NCI-H226 (cell line): Measurements from ENCODE around the gene LRMDA.
A peak's percentile ranks its signal among the peaks of the same experiment; 100 is the strongest.
"Not testable (repeated sequence)": the region's sequence is repeated elsewhere in the genome, so short reads cannot be mapped to it uniquely, and the experiment has no call there.

Source experiments
- DNase-seq: peaks from one replicate; pipeline ENCODE4 v3.0.0-alpha.2; 2015

LRMDA gene

GRCh38 chr10:76114581-76115001 is 683.2 kb downstream of the LRMDA start:
- no peak for DNase-seq

GRCh38 chr10:76115131-76115470 is 683.7 kb downstream of the LRMDA start:
- no peak for DNase-seq

GRCh38 chr10:76115471-76116155 is 684.2 kb downstream of the LRMDA start:
- DNase-seq = no peak

DNA sequence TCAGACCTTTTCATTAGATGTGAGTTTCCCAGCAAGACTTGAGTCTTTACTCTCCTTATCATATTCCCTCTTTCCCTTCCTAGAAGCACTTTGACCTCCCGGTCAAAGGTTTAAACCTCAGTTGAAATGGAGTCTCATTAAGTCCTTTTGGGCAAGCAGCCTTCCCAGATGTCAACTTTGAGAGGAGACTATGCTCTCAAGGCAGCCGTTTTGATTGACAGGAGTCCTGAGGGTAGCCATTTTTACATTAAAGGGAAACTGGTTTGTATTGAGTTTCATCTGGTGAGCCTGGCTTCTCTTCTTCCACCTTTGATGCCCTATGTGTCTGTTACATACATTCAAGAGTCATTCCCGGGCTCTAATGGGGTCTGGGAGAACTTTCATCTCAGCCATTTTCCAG is 685.1 kb downstream of the LRMDA start:
- no peak for DNase-seq

- peak; percentile 48 for DNase-seq
These were observed 686.5 kb downstream of the LRMDA start for GRCh38 chr10:76117949-76118348.

DNA sequence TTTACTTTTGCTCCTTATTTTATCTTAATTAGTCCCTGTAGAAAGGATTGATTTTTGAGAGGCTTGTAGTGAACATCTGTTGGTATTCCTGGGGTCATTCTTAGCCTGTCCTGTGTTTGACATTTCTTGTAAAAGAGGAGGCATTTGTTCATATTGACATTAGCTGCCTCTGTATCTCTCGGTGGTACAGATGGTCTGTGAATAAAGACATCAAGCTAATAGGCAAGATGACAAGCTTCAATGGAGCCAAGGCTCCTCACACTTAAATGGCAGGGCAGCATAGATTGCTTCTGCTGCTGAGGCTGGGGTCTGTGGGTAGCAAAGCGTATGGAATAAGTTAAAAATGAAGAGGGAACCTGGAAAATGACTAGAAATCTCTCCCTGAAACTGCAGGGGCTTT is 687.6 kb downstream of the LRMDA start:
- DNase-seq = no peak

- no peak for DNase-seq
These were observed 688.1 kb downstream of the LRMDA start for GRCh38 chr10:76119515-76119914.

DNA sequence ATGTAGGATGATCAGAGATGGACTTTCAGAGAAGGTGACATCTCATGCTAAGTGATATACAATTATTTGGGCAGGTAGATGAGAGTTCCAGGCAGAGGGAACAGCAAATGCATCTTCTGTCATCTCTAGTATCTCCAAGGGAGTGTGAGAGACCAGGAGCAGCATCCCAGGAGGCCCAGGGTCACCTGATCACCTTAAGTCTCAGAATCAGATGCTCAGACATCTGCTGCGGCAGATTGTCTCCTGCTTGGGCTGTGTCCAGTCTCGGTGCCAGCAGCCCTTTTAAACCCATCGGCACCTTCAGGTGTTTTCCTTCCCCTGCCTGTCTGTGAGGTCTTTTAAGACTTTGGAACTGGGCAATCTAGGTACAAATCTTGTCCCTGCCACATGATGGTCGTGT is 690.6 kb downstream of the LRMDA start:
- no peak for DNase-seq

GRCh38 chr10:76124280-76124679 is 692.9 kb downstream of the LRMDA start:
- no peak for DNase-seq

DNA sequence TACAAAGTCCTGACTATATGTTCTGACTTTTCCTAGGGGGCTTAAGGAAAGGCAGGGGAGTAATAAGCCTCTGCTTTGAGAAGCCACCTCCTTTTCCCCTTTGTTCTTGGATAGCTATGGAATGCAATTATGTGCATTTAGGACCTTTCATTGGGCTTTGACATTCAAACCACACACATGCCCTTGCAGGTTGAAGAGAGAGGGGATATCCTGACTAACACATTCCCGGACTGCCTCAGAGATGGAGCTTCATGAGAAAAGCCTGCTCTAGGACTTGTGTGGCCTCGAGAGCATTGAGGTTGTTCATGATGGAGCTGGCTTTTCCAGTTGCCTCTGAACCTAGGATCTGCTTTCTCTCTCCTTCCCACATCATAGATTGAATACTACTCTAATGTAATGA is 694.5 kb downstream of the LRMDA start:
- no peak for DNase-seq

DNA sequence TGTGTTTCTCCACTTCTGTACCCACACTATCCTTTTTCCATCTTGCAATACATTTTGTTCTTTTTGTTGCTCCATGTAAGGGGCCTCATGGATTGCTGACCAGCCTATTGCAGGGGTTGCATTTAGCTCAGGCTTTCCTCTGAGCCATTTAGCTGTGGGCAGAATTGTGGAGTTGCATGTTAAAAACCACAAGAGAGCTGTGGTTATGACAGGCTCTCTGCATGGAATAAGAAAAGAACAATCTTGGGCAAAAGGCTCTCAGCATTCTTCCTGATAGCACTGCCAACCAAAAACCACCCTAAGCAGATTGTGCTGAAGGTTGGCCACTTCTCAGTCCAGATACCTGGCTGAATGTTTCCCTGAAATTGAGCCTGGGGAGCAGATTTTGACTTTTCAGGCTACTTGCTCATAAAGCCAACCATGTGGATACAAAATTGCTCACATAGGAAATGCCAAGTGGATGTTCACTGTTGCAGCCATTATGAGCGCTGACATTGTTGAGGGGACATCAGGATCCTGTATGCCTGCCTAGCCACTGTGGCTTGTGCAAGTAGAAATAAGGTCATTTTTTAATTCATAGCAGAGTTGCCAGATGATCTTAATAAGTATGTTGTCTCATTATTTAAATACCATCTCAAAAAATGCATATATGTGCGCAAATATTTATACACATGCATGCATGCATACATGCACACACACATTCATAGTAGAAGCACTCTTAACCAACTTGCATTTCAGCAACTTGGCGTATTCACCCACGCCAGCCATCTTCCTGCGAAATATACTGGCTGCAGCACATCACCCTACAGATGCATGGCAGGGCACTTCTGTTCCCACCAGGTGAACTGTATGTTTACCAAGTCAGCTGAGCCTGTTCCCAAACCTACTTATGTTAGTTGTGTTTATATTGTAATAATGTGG is 695.4 kb downstream of the LRMDA start:
- no peak for DNase-seq

DNA sequence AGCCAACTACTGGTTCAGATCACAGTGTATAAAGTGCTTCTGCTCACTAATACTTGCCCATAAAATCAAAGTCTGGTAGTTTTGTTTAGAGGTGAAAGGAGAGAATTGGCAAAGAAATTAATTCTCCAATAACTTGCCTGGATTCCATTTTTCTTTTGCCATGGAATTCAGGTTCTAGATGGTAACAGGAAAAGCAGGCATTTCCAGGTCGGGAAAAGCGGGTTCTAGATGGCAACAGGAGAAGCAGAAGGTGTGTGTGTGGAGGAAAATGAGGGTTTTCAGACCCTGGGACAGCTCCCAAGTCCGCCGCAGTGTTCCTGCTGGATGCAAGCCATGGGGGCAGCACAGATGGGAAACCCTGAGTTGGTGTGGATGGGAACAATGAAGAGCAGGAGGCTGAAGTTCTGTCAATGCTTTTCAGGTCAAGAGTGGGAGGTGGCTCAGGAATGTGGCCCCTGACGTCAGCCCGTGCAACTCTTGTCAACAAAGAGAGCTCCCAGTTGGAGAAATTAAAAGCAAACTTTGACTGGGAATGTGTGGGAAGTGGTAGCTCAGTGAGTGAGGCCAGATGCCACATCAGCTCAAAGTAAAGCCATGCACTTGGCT is 696.7 kb downstream of the LRMDA start:
- DNase-seq = no peak

DNA sequence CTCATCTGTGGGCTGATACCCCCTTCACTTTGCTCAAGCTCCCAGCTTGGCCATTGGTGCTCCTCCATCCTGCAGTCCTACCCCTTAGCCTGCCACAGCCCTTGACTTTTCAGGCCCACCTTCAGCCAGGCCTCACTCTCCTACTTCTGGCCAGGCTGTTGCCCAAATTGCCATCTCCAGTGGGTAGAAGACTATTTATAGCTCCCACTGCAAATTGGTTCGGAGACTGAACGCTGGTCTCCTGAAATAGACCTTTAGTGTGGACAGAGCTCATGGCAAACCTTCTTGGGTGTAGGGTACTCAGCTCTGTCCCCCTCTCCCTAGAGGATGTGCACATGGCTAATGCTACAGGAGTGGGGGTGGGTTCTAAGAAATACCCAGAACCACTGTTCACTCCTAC is 697.8 kb downstream of the LRMDA start:
- DNase-seq = no peak

- DNase-seq = no peak
These were observed 699.5 kb downstream of the LRMDA start for GRCh38 chr10:76130892-76131291.

DNA sequence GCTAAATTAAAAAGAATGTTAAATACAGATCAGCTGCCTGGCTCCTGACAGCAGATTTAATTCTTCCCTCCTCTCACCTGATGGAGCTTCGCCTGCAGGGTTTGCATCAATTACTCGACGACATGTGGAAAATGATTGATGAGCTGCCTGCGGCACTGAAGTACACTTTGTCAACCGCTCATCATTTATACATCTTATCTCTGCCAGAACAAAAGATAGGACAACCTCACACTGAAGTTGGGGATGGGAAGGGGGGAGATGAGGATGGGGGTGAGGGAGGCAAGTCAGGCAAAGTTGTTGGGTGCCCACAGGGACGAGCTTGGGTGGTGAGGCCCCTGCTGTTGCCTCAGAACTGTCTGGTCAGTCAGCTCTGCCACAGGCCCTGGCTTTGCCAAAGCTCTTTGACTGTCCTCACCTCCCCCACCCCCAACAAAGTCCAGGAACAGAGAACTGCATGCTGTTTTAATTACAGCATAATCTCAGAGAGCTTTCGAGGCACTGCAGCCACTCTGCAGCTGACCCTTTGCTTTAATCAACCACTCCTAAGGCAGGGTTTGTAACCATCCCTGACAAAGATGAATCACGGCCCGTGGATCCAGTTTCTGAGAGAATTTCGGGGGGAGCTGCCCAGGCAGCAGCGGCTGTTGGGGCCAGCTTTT is 702.3 kb downstream of the LRMDA start:
- no peak for DNase-seq

DNA sequence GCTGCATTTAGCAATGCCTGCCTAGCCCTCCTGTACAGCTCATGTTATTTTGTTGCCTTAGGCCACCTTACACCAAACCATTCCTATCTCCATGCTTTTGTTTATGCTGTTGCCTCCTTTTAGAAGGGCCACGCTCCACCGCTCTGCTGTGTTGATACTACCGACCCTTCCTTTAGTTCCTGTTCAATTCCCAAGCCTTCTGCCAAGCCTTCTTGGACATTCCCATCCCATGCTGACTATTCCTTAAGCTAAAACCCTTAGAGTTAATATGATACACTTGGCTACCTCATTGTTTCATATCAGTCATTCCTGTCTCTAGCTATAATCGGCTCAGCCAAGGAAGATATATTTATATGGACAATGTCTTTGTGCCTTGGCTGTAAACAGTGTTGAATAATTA is 705.5 kb downstream of the LRMDA start:
- no peak for DNase-seq

DNA sequence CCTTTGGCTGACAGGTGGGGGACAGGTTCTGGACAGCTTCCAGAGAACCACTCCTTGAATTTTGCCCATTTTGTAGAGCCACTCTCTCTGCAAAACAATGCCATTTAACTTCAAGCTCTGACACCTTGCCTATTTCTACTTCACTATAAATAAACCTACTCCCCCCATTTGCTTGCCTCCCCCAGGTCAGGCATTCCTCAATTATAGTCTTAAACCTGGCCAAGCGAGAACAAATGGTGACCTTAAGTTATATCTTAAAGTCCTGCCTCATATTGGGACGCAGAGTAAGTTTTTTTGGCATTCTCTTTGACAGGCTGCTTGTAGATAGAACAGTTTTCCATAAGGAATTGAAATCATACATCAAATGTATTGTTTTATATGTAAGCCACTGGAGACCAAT is 706.9 kb downstream of the LRMDA start:
- no peak for DNase-seq

DNA sequence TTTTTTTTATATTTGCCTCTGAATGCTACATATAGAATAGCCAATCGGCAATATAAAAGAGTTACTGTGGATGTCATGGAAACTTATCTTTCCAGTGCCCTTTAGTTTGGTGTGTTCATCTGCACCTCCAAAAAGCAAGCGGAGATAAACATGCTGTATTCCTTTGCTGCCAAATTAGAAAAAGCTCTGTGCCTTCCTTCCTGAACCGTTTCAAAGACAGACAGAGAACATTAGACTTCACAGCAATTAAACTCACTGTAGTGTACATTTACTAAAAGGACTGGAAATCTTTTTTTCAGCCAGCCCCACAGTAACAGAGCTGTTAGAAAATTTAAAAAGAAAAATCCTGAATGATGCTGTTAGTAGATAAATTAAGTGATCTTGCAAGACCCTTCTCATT is 707.5 kb downstream of the LRMDA start:
- no peak for DNase-seq

DNA sequence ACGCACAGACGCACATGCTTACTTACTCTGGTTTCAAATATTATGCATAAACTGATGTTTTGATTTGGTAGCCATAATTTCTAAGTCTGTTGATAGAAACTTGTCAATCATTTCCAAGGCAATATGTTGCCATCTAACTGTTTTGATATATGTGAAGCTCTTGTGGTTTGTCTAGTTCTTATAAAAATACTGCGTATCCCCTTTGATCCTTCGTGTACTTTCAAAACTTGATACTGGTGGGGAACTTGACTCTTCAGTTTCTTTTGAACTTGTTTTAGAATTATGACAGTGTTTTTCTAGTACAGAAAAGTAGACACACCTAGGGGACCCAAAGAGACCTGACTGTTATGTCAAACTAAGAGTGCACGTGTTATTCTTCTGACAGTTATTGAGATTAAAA is 708.0 kb downstream of the LRMDA start:
- DNase-seq = no peak

DNA sequence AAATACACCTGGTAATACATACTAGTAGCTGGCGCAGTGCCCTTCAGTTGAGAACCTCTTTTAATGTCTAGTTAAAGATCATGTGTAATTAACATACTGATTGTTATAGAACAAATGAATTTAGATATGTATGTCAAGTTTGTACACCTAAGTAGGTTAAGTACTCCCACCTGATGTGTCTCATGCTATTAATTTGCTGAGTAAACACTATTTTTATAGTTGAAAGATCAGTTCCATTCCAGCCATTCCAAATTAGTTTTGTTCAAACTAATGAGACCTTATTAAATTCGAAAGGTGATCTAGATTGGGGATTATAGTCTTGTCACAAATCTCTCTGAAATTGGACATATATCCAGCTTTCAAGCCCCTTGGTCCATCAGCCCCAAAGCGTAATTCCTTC is 710.0 kb downstream of the LRMDA start:
- no peak for DNase-seq

- not testable (repeated sequence) for DNase-seq
These were observed 716.8 kb downstream of the LRMDA start for GRCh38 chr10:76148217-76148616.

DNA sequence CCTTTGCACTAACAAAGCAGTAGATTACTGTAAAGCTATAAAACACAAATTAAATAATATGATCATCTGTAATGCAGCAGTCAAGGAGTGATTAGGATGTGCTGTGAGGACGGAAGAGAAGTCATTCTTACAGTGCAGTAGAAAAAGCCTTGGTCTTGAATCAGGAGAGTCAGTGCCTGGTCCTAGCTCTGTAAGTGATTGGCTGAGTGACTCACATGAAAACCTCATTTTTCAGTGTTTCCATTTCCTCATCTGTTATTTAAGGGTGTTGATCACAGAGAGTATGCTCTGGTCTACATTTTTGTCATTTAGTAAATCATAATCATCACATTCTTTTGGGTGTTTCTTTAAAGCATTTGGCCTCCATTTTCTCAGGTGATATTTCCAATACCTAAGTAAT is 717.8 kb downstream of the LRMDA start:
- DNase-seq = no peak

- DNase-seq = no peak
These were observed 718.2 kb downstream of the LRMDA start for GRCh38 chr10:76149602-76150138.
